T-helper 9 cell (primary cell): Measurements from ENCODE around the gene BCAS4.
"Not testable (repeated sequence)": the region's sequence is repeated elsewhere in the genome, so short reads cannot be mapped to it uniquely, and the experiment has no call there.

Source experiments
- DNase-seq: peaks from one replicate; pipeline ENCODE4 v3.0.0-alpha.2; 2020

The BCAS4 gene

GRCh38 chr20:50799890-50800550, 5.2 kb downstream of the BCAS4 start:
- no peak for DNase-seq

- not testable (repeated sequence) for DNase-seq
Measured at GRCh38 chr20:50800986-50801746, 6.3 kb downstream of the BCAS4 start.

- no peak for DNase-seq
Measured at GRCh38 chr20:50801747-50802125, 6.9 kb downstream of the BCAS4 start.

- no peak for DNase-seq
Measured at GRCh38 chr20:50802289-50802688, 7.4 kb downstream of the BCAS4 start.

GRCh38 chr20:50804437-50805348, 9.8 kb downstream of the BCAS4 start:
- DNase-seq = no peak

- no peak for DNase-seq
Measured at GRCh38 chr20:50805349-50805684, 10.5 kb downstream of the BCAS4 start.

GRCh38 chr20:50806126-50806768, 11.4 kb downstream of the BCAS4 start:
- DNase-seq = no peak

GRCh38 chr20:50810063-50810462, 15.2 kb downstream of the BCAS4 start:
- no peak for DNase-seq

GRCh38 chr20:50810842-50811241, 16.0 kb downstream of the BCAS4 start:
- DNase-seq = no peak

- DNase-seq = no peak
Measured at GRCh38 chr20:50813101-50813643, 18.3 kb downstream of the BCAS4 start.

GRCh38 chr20:50813801-50814200, 18.9 kb downstream of the BCAS4 start:
- DNase-seq = no peak

- no peak for DNase-seq
Measured at GRCh38 chr20:50814438-50815161, 19.7 kb downstream of the BCAS4 start.

GRCh38 chr20:50815162-50815989, 20.5 kb downstream of the BCAS4 start:
- no peak for DNase-seq

- DNase-seq = no peak
Measured at GRCh38 chr20:50817776-50818172, 22.9 kb downstream of the BCAS4 start.

- DNase-seq = no peak
Measured at GRCh38 chr20:50819349-50819748, 24.5 kb downstream of the BCAS4 start.

GRCh38 chr20:50820515-50821256, 25.8 kb downstream of the BCAS4 start:
- DNase-seq = no peak

GRCh38 chr20:50821257-50821921, 26.5 kb downstream of the BCAS4 start:
- no peak for DNase-seq

- DNase-seq = no peak
Measured at GRCh38 chr20:50821994-50822393, 27.1 kb downstream of the BCAS4 start.

- no peak for DNase-seq
Measured at GRCh38 chr20:50823319-50823718, 28.5 kb downstream of the BCAS4 start.

- no peak for DNase-seq
Measured at GRCh38 chr20:50824137-50824536, 29.3 kb downstream of the BCAS4 start.
